Stimulated activated CD8-positive, alpha-beta memory T cell treated with anti-CD3 and anti-CD28 coated beads, Interleukin-7, amount 100 ng/mL, for 1 hour (primary cell): Measurements from ENCODE around the gene FOXN3.
"Not testable (repeated sequence)": the region's sequence is repeated elsewhere in the genome, so short reads cannot be mapped to it uniquely, and the experiment has no call there.

Experiments
- DNase-seq, 2 donors: peaks; one replicate each; pipeline ENCODE4 v3.0.0-alpha.2; 2020; ENCODE audit warnings: low read depth in 2 of 2

The FOXN3 gene

DNA sequence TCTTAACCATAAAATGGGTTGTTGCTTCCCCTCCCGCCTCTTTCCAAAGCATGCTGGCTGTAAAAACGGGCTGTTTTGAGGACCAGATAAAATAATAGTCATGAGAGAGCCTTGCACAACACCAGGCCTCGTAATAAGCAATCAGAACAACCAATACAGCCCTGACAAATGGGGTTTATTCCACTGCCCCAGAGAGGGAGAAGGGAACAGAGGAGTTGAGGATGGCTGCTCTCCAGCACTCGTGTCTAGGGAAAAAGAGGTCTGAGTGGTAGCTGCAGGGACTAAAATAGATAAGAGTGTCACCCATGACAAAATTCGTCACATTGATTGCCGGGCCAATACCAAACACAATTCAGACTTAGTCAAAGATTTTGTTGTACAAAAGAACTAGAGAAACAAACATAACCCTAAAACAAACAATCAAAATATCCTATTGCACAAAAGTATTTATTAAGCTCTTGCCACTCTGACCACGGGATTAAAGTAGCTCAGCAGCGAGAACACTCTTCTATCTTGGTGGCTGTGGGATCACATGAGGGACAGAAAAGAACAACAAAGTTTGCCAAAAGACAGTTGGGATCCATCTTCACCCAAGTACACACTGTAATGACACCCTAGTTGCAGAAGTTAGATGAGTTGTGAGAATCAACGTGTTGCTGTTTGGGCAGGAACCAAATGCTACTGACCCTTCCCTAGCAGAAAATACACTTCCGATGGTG, 188.0 kb downstream of the FOXN3 start:
- no peak for DNase-seq

DNA sequence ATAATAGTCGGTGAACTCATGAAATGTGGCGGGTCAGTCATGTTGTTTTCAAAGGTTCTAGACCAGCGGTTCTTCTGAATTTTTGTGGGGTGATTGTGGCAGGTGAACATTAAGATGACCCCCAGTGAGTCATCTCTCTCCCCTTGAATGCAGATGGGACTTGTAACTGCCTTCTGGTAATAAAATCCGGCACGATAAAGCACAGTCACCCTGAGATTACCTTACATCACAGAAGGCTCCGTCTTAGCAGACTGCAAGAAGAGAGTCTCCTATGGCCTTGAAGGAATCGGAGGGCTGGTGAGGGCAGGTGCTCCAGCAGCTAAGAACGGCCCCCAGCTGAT, 189.6 kb downstream of the FOXN3 start:
- DNase-seq, result no peak

DNA sequence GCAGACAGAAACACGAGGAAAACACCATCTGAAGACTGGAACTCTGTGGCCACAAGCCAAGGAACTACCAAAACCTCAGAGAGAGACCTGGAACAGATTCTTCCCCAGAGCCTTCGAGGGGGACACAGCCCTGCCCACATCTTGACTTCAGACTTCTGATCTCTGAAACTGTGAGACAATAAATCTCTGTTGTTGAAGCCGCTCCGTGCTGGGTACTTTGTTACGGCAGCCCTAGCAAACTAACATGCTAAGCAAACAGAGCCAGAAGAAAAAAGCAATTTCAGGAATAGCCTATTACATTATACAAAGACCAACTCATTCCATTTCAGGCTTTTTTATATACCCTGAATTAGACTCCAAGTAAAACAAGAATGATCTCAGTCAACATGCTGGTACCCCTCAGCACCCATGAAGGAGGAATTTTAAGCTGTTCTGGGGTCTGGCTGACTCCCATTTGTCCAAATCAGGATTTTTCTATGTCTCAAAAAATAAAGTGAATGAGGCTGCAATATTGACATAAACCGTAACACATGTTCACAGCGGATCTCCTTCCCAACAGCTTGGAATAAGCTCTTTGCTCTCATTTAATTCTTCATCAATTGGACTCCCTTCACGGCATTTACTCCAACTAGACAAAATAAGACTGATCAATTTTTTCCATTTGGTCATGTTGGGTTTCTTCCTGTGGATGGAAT, 190.1 kb downstream of the FOXN3 start:
- no peak for DNase-seq

DNA sequence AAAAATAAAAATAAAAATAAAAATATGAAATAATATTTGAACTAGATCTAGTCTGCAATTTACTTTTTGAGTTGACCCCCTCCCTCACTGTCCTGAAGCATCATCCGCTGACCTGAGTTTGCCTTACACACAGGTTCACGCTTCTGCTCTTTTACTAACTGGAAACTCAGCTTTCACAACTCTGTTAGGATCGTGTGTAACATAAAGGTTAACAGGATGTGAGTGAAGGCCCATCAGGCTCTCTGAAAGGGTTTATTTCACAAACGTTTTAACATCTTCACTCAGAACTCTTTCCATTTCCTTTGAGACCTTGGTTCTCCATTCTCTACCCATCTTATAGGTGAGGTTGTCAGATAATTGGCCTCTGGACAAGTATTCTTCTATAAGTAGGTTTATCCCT, 191.4 kb downstream of the FOXN3 start:
- no peak for DNase-seq

DNA sequence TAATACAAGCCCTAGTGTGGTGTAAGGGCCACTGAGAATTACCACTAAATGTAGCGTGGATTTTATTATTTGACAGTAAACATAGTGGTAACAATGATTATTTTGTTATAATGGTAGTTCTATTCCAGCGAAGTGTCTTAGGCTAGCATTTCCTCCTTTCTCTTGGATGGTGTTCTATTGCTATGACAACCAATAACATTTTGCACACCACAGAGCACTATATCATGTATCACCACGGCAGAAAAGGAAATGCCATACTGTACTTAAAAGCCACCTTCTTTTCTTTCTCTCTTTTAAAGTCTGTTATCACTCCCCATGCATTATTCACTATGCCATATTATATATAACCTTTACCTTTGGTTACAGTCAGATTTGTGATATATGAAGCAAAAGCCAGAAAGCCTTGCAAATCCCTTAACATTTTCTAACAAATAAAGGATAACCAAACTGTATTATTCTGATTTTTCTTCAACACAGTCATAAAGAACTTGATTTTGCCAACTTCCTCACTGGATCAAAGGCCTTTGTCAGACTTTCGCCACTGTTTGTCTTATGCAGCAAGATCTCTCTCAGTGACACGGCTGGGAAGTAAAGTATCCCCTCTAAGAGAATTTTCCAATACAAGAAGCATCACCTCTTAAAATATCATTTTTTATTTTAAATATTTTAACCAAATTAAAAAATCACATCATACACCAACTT, 195.8 kb downstream of the FOXN3 start:
- DNase-seq, result no peak

DNA sequence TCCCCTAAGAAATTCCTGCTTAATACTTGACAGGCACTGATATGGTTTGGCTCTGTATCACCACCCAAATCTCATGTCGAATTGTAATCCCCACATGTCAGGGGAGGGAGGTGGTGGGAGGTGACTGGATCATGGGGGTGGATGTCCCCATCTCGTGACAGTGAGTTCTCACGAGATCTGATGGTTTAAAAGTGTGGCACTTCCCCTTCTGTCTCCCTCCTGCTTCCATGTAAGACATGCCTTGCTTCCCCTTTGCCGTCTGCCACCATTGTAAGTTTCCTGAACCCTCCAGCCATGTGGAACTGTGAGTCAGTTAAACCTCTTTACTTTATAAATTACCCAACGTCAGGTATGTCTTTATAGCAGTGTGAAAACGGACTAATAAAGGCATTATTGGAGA, 198.0 kb downstream of the FOXN3 start:
- DNase-seq, result no peak

DNA sequence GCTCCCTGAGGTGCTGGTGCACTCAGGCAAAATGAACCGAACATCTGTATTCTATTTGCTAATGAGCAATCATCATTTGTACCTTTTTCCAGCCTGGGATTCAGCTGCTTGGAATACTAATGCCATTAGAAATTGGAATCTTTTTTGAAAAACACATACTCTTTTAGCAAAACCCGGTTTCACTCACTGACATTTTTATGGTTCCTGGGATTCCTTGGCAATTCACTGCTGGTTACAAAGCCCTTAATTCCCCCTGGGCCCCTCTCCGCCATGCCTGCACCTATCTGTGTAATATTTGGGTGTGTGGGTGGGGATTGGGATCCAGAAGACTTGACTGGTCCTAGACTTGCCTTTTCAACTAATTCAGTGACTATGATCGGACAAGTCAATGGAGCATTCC, 199.1 kb downstream of the FOXN3 start:
- no peak for DNase-seq

DNA sequence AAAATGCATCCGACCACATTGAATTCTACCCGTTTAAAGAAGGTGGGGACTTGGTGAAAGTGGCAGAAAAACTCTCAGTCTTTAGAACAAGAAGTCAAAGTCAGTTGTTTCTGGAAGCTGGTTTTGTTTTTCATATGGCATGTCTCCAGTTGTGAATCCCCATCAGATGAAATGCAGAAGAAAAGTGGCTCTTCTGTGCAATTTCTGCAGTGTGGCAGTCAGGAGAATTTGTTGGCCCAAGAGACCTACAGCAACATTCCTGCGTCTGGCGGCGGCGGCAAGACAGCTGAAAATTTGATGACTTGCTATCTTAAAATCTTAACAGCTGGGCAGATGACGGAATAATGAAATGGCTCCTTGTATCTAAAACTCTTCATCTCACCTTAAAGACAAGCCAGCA, 201.5 kb downstream of the FOXN3 start:
- DNase-seq, result no peak

DNA sequence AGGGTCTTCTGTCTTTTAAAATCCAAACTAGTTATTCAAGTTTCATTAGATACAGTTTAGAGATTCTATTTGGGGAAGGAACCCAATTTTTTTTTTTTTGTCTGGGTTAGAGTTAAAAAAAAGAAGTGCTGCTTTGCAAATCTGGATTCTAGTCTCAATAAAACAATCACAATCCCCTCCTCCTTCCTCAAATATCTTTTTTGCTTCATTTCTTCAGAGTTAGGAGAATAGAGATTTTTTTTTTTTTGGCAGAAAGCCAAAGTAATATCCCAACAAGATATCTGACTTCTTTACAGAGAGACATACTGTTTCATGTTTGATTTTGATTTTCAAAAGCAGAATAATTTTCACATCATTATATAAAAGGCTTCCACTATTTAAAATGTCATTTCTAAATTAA, 201.9 kb downstream of the FOXN3 start:
- no peak for DNase-seq

DNA sequence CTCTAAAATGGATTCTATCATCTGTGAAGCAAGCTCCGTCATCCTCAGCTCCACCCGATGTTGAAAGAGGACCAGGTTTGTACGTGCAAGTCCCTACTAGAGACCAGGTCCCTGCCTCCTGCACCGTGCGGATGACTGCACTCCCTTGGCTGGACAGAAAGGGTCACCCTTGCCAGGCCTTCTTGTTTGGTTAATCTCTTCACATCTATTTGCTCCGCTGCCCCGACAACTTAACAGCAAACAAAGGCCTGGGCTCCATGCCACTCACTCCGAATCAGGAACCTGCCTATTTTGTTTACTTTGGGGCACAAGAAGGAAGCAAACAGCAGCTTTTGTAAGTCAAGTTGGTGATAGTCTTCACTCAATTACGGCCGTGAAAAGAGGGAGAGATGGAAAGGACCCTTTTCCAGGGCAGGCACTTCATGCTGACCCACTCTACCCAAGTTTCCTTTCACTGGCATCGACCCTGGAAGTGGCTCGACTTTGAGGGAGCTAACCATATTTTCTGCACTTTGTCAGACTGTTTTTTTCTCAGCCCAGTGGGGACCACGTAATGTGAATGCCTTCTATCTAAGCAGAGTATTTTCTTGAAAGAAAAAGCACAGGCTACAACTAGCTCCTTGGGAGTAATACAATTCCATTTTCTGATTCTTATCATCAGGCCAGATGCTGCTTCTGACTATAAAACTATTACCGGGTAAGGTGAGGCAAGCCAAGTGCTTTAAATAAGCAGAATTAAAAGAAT, 202.6 kb downstream of the FOXN3 start:
- no peak for DNase-seq

DNA sequence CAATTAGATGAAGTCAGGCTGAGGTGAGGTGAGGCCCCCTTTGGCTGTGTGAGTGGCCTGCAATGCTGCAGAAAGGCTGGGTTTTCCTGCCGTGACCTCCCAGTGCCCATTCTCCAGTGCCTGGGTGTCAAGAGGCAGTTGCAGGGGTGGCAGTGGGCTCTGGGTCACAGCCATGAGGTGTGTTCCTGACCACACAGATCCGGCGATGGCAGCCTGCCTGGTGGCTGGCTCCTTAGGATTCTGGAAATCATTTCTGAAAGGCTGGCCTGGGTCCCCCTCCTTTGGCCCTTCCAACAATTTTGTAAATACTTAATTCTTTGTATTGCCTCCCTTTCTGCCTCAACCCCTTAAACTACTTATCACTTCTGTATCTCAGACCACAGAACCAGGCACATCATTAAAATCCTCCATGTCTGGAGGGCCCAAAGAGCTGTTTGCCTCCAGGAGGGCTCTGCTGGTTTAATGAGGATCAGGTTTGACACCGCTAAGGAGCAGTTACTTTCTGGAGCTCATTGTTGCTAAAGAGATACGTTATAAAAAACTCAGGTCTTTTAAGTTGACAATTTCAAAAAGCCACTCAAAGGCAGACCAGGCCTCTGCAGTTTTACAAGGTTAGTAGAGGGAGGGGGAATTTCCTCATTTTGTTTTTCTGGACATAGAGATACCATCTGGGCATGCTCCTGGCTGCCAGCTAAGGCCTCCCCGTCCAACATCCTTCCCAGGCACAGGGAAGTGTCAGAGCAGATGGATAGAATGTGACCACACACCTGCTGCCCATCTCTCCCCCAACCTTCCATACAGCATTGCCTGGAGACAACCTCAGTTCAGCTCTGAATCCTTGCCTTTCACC, 204.4 kb downstream of the FOXN3 start:
- DNase-seq, result no peak

DNA sequence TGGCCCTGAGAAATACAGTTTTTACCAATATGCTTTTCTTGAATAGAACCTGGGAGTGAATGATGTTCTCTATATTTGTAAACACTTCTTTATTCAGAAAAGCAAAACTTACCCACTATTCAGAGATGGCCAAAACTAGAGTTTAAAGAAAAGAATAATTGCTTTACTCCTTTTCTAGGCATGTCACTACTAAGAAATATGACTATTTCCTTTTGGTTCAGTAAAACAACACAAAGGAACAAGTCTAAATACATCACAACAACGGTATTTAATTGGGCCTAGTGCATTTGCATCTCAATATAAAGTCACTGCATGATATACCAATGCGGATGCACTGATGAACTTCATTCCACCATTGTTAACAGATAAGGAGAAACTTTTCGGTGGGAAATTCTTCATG, 207.5 kb downstream of the FOXN3 start:
- no peak for DNase-seq

DNA sequence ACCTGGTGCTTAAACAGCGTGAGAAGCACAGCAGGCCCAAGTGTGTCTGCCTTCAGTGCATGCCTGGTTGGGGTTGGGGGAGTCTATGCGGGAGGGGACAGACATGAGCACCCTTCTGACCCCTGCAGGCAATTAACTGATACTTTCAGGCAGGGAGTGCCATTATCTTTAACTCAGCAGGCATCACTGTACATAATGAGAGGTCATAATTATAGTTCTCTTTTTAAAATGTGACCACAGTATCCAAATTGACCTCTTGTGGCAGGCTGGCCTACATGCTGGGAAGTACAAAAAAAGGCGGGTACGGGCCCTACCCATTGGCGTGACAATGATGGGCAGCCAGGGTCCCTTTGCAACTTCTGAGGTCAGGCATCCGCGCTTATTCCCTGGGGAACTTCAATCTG, 209.1 kb downstream of the FOXN3 start:
- DNase-seq, result no peak

DNA sequence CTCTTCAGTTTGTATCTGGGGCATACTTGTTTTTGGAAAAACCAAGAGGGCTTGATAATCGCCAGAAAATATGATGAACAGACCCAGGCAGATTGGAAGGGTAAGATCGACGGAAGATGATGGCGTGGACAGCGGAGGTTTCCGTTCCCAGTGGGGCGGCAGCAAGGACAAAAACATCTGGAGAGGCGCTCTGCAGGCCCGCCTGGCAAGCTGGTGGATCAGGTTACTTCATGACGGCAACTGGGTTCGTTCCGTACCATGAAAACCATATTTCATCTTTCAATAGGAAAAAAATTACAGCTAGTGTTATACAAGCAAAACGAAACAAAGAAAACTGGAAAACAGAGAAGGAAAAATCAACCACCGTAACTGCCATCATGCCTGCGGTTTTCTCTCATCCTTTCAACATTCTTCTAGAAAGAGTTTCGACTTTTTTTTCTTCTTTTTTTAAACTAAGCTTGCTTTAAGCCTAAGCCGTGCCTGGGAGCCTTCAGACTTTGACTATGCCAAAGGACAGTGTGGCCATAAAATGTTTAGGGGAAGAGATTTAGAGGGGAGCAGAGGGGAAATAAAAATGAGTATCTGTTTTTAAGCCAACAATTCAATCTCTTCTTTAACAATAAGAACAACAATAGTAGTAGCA, 210.5 kb downstream of the FOXN3 start:
- DNase-seq, result no peak

DNA sequence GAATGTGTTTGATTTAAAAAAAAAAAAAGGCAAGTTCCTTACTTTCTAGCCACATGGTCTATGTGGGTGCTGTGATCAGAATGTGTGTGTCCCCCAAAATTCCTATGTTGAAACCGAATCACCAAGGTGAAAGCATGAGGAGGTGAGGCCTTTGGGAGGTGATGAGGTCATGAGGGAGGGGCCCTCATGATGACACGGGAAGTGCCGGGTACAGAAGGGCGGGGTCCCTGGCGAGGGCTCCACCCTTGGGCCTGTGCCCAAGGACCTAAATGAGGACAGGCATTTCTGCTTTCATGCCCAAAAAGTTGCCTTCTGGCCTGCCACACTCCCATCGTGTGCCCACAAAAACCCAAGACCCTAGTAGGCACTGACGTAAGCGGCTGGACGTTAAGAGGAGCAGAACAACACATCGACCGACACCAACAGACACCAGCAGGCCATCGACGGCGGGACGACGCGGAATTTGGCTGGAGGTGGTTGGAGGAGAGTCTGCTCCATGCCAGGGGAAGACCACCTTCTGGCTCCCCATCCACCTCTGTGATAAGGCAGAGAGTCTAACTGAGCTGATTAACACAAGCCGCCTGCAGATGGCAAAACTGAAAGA, 211.8 kb downstream of the FOXN3 start:
- no peak for DNase-seq

DNA sequence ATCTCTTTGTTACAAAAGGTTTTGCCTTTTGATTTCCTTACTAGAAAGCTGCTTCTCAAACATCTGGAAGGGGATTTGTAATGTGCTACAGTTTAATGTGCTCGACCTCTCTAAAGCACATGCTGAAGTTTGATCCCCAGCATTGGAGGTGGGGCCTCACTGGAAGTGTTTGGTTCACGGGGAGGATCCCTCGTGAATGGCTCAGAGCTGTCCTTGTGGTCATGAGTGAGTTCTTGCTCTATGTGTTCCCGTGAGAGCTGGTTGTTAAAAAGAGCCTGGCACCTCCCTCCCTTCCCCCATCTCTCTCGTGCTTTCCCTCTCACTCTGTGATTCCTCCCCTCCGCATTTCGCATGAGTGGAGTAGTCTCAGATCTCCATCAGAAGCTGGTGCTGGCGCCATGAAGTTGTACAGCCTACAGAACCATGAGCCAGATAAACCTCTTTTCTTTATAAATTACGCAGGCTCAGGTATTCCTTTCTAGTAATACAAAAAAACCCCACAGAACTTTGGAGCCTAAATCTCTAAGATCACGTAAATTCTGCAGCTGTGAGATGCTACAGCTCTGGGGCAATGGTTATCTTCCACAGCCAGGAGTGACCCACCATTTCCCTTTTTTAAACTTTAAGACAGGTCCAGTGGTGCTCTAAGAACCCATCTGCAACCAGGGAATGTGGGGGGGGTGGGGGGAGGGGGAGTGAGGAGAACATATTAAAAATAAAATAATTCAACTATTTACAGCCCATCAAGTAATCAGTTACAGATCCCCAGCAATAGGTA, 214.4 kb downstream of the FOXN3 start:
- DNase-seq, result no peak

DNA sequence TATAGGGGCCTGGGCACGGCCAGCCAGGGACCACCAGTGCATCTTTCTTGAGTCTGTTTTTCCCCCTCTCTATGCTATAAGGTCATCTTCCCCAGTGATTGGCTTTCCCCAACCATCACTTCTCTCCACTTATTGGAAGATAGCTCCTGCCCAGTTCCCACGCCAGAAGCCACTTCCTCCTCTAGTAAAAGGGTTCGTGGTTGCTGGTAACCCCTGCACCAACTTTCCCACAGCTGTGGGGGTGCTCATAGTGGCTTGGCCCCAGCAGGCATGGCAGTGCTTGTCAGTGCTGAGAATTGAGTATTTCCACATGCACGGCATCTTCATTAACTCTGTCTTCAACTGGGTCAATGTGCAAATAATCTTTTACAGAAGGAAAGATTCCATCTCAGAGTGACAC, 215.4 kb downstream of the FOXN3 start:
- DNase-seq, result no peak

DNA sequence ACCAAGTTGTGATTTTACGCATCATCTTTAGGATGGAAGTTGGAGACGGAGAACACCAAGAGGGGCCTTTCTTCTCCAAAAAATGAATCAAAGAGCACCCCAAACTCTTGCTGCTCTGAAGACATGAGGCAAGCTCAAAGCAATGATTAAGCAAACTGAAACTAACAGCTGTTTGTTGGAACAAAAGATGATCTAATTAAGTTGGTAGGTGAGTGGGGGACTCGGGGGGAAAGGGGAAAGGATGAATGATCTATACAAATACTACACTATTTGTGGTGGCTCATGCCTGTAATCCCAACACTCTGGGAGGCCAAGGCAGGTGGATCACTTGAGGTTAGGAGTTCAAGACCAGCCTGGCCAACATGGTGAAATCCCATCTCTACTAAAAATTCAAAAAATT, 217.7 kb downstream of the FOXN3 start:
- DNase-seq, result not testable (repeated sequence)

DNA sequence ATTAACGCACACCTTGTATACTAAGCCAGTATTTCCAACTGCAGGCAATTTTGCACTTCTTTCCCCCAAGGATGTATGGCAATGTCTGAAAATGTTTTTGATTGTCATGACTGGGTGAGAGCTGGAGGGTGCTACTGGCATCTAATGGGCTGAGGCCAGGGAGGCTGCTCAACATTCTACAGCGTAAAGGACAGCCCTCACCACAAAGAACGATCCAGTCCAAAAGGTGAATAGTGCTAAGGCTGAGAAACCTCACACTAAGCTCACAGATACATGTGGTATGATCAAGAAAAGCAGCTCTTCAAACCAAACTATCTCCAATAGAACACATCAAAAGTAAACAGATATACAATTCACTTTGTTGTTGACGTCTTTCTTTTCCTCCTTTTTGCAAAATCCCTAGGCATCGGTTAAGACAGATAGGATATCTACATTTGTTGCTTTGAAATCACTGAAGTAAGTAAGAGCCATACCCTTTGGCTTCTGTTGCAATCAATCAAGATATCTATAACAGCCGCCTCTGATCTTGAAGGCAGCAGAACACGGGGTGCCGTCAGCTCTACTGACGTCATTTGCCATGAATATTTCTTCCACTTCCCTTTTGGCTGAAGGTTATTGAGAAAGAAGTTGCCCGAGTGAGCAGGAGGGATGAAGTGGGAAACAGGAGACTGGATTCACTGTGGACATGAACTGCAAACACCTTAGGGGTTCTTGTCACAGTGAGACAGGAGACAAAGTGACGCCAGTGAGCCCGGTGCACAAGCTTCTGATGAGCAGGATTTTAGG, 218.3 kb downstream of the FOXN3 start:
- no peak for DNase-seq
